ENCODE data around the gene PIK3R1. TPM values are rescaled to one million over a fixed set of nuclear protein-coding genes. Genes with fewer than 3 reads are reported as not detected.

PIK3R1 gene
- total and polyA plus RNA-seq, 4 donors = 6.8 to 222 (median 74.9) TPM

- Histone ChIP-seq H3K9me3 (ENCODE audit: control insufficient read depth in 4 of 4, insufficient read depth in 3 of 4, low read length in 3 of 4) (no peaks in the 10 kb centered on the region), H3K27ac (ENCODE audit: low read depth in 1 of 2, low read length in 1 of 2) (no peak overlapping the region), H3K4me3 (no peak overlapping the region), H3K9ac (ENCODE audit: insufficient read depth in 1 of 2, low read length in 2 of 2) (no peak overlapping the region), H3K4me1 (ENCODE audit: control insufficient read depth in 5 of 5, insufficient read depth in 5 of 5, low read length in 5 of 5) (peaks cover 0 to 66% (median 23%) of the 10 kb centered on the region in 5 donors), H3K36me3 (ENCODE audit: control insufficient read depth in 4 of 4, insufficient read depth in 4 of 4, low read length in 4 of 4) (peaks cover 6 to 30% (median 13%) of the 10 kb centered on the region in 4 donors), H3K27me3 (ENCODE audit: control insufficient read depth in 3 of 3, insufficient read depth in 3 of 3, low read length in 2 of 3) (no peaks in the 10 kb centered on the region)
- peak; percentile 15 for TF ChIP-seq CTCF (IDR thresholded peaks at IDR 0.05; ENCODE audit: control extremely low read depth, extremely low read depth)
- ATAC-seq (ENCODE audit: insufficient read depth, low FRiP score) (no peak), DNase-seq (no peak)
- 79 to 90% methylated on average over 2 of the region's 2 CpGs for WGBS, 2 donors
Observed at GRCh38 chr5:68272289-68272688, 56.7 kb downstream of the PIK3R1 start.

- peak overlapping the region in 1 of 2 donors; percentile 68 for H3K27ac ChIP-seq (ENCODE audit: low read depth in 1 of 2, low read length in 1 of 2)
- ATAC-seq (ENCODE audit: insufficient read depth, low FRiP score) (no peak), DNase-seq (no peak)
- TF ChIP-seq CTCF (IDR thresholded peaks at IDR 0.05; ENCODE audit: control extremely low read depth, extremely low read depth) = no peak
- H3K9me3 ChIP-seq (ENCODE audit: control insufficient read depth in 4 of 4, insufficient read depth in 3 of 4, low read length in 3 of 4) = no peaks in the 10 kb centered on the region
- peaks cover 0 to 51% (median 18%) of the 10 kb centered on the region in 5 donors for H3K4me1 ChIP-seq (ENCODE audit: control insufficient read depth in 5 of 5, insufficient read depth in 5 of 5, low read length in 5 of 5)
- WGBS, 2 donors = 74 to 77% methylated on average over 3 of the region's 3 CpGs
- H3K9ac ChIP-seq (ENCODE audit: insufficient read depth in 1 of 2, low read length in 2 of 2) = no peak overlapping the region
- H3K27me3 ChIP-seq (ENCODE audit: control insufficient read depth in 3 of 3, insufficient read depth in 3 of 3, low read length in 2 of 3) = no peaks in the 10 kb centered on the region
- H3K4me3 ChIP-seq = no peak overlapping the region
- peaks cover 9 to 41% (median 19%) of the 10 kb centered on the region in 4 donors for H3K36me3 ChIP-seq (ENCODE audit: control insufficient read depth in 4 of 4, insufficient read depth in 4 of 4, low read length in 4 of 4)
Observed at GRCh38 chr5:68273717-68274409, 58.3 kb downstream of the PIK3R1 start.

- Histone ChIP-seq H3K9me3 (ENCODE audit: control insufficient read depth in 4 of 4, insufficient read depth in 3 of 4, low read length in 3 of 4) (no peaks in the 10 kb centered on the region), H3K4me1 (ENCODE audit: control insufficient read depth in 5 of 5, insufficient read depth in 5 of 5, low read length in 5 of 5) (peaks cover 0 to 41% (median 10%) of the 10 kb centered on the region in 5 donors), H3K27me3 (ENCODE audit: control insufficient read depth in 3 of 3, insufficient read depth in 3 of 3, low read length in 2 of 3) (no peaks in the 10 kb centered on the region), H3K4me3 (no peak overlapping the region), H3K27ac (ENCODE audit: low read depth in 1 of 2, low read length in 1 of 2) (peak overlapping the region in 1 of 2 donors; percentile 68), H3K36me3 (ENCODE audit: control insufficient read depth in 4 of 4, insufficient read depth in 4 of 4, low read length in 4 of 4) (peaks cover 17 to 50% (median 28%) of the 10 kb centered on the region in 4 donors), H3K9ac (ENCODE audit: insufficient read depth in 1 of 2, low read length in 2 of 2) (no peak overlapping the region)
- no peak for TF ChIP-seq CTCF (IDR thresholded peaks at IDR 0.05; ENCODE audit: control extremely low read depth, extremely low read depth)
- DNase-seq (no peak), ATAC-seq (ENCODE audit: insufficient read depth, low FRiP score) (no peak)
- 51 to 59% methylated on average over 9 of the region's 9 CpGs for WGBS, 2 donors
Observed at GRCh38 chr5:68274847-68275651, 59.5 kb downstream of the PIK3R1 start.

All from lung (tissue), 12 donors.